ENCODE data around the gene ZNRF3.

The ZNRF3 gene

DNA sequence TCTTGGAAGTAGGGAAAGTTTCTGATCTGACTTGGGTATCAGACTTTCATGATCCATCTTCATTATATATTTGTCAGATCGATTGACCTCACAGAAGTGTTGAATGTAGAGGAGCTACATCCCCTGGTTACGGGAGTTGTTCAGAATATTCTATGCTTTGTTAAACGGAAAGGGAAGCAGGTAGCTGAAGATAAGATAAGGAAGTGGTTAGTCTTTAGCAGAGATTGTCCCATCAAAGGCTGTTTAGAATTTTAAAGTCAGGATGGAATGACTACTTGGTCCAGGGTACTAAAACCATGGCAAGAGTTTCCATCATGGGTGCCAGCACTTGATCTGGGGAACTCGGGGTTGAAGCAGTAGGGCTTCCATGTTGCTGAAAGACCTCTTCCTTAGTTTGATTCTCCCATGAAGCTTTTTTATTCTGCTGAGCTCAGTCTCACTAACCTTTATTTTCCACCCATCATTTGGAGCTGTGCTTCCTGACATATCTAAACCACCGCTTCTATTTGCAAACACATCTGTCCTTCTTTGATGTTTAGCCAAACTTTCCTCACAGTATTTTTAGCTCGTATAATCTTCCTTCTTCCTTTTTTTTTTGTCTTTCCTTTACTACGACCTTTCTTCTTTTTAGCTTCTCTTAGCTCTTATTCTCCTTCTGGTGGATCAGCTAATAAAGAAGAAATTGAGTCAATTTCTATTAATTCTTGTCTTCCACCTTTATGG lies 182.3 kb downstream of the ZNRF3 start:
- no peak for DNase-seq (ENCODE audit: insufficient read length, low spot score)
- FAIRE-seq = no peak
- no peak for TF ChIP-seq POLR2A (IDR thresholded peaks at IDR 0.05; ENCODE audit: low read depth, low read length)

GRCh38 chr22:29069463-29069862 lies 186.1 kb downstream of the ZNRF3 start:
- no peak for TF ChIP-seq POLR2A (IDR thresholded peaks at IDR 0.05; ENCODE audit: low read depth, low read length)
- FAIRE-seq (no peak), DNase-seq (ENCODE audit: insufficient read length, low spot score) (no peak)

DNA sequence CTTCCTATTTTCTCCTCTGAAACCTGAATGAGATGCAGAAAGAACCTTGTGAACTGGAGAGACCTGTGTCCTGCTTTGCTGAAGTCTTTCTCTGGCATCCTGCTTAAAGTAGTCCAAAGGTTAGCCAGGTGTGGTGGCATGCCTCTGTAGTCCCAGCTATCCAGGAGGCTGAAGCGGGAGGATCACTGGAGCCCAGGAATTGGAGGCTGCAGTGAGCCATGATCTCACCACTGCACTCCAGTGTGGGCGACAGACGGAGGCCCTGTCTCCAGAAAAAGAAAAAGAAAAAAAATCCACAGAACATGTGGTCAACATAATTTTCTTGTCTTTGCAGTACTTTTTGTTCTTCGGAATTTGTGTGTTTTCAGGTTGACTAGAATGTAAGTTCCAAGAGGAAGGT lies 187.1 kb downstream of the ZNRF3 start:
- no peak for TF ChIP-seq POLR2A (IDR thresholded peaks at IDR 0.05; ENCODE audit: low read depth, low read length)
- FAIRE-seq (no peak), DNase-seq (ENCODE audit: insufficient read length, low spot score) (no peak)

DNA sequence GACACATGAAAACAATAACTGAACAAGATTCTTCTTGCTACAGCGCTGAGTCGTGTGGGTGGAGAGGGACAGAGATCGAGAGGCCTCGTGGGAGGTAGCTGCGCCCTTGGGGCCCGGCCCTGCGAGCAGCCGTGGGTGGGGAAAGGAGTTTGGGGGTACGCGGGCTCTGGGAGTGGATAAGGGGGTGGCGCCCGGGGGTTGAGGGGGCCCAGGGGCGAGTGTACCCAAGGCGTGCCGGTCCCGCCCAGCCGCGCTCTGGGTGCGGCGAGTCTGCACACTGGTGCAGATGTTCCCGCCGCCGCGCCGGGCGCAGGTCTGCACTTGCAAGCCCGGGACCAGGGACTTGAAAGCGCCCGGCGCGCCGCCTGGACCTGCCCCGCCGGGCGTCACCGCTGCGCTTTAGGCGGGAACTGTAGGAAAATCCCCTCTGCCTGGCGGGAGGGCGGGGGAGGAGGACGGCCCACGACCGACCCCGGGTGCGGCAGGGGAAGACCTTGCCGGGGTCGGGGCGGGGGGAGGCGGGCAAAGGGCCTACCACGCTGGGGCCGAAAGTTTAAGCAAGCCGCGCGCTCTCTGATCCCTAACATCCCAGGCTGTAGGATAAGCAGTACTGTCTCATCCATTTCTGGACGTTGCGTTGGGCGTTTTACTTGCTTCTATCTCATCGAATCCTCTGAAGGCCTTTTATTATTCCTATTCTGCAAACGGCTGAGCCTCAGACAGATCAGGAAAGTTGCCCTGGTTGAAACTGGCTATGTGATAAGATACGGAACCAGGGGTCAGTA lies 188.1 kb downstream of the ZNRF3 start:
- FAIRE-seq = no peak
- no peak for TF ChIP-seq POLR2A (IDR thresholded peaks at IDR 0.05; ENCODE audit: low read depth, low read length)
- DNase-seq (ENCODE audit: insufficient read length, low spot score) = no peak

DNA sequence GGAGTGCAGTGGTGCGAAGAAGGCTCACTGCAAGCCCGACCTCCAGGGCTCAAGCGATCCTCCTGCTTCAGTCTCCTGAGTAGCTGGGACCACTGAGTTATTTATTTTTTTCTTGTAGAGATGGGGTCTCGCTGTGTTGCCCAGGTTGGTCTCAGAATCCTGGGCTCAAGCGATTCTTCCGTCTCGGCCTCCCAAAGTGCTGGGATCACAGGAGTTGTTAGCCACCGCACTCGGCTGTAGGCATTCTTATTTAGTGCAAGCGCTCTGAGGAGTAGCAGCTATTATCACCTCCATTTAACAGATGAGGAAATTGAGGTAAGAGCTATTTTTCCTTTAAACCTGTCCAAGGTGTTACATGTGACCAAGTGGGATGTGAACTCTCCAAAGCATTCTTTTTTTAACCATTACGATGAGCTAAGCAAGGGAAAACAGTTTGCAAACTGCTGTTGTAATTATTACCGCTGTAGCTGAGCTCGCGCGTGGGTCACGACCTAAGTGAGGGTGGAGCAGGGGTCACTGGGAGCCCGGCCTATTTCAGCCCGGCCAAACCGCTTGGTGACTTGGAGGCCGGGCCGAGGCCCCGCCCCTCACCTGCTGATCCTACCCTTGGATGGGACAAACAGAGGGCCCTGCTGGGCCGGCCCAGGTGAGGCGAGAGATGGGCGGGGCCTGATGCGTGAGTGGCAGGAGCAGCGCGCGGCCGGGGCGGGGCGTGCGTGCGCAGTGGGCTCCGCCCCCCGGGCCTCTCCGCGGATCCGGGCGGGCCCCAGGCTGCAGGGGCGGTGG lies 189.0 kb downstream of the ZNRF3 start:
- no peak for FAIRE-seq
- DNase-seq (ENCODE audit: insufficient read length, low spot score) = peak; percentile 75
- no peak for TF ChIP-seq POLR2A (IDR thresholded peaks at IDR 0.05; ENCODE audit: low read depth, low read length)

DNA sequence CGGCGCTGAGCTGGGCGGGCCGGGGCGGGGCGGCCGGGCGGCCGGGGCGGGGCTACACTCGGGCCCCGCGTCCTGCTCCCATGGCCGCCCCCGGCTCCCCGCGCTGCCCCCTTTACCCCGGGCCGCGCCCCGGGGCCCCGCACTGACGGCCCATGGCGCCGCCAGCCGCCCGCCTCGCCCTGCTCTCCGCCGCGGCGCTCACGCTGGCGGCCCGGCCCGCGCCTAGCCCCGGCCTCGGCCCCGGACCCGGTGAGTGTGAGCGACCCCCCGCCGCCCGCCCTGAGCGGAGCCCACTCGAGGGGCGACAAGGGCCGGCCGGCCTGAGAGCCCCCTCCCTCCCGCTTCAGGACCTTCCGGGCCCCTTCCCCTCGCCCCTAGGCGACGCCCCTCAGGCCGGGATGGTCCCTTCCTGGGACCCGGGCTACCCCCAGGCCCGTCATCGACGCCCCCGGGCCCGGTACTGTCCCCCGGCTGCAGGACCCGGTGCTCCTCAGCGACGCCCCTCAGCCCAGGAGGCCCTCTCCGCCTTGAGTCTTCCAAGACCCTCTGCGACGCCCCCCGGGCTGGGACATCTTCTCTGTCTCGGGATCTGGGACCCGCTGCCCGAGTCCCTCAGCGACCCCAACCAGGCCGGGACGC lies 189.7 kb downstream of the ZNRF3 start, which contains the start of gene KREMEN1:
TSS of gene KREMEN1 (plus strand) at position 57 of the 639 bp plus-strand sequence. CDS start at position 153, 96 bp downstream.
- FAIRE-seq (no peak), DNase-seq (ENCODE audit: insufficient read length, low spot score) (no peak)
- TF ChIP-seq POLR2A (IDR thresholded peaks at IDR 0.05; ENCODE audit: low read depth, low read length) = no peak

GRCh38 chr22:29073618-29074275 lies 190.4 kb downstream of the ZNRF3 start:
- no peak for TF ChIP-seq POLR2A (IDR thresholded peaks at IDR 0.05; ENCODE audit: low read depth, low read length)
- no peak for DNase-seq (ENCODE audit: insufficient read length, low spot score)
- FAIRE-seq = no peak

DNA sequence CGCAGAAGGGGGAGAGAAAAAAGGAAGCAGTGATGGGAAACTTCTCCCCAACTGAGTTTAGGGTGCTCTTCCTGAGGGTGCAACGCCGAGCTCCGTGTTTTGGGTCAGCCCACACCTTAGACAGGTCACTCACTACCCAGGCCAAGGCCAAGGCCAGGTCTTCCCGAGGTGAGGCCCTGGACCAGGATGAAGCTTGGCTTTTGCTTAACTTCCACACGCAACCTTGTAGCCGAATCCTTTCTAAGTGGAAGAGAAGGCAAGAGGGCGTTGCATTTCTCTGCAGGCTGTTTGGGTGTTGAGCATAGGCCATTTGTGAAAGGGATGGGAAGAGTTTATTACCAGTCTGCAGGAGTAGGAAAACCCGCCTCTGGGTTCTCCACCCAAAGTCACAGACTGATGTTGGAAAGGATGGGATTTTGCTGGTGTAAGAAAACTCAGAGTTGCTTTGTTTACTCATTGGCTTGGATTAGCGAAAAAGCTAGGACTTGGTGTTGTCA lies 191.0 kb downstream of the ZNRF3 start:
- TF ChIP-seq POLR2A (IDR thresholded peaks at IDR 0.05; ENCODE audit: low read depth, low read length) = no peak
- no peak for DNase-seq (ENCODE audit: insufficient read length, low spot score)
- FAIRE-seq = no peak

DNA sequence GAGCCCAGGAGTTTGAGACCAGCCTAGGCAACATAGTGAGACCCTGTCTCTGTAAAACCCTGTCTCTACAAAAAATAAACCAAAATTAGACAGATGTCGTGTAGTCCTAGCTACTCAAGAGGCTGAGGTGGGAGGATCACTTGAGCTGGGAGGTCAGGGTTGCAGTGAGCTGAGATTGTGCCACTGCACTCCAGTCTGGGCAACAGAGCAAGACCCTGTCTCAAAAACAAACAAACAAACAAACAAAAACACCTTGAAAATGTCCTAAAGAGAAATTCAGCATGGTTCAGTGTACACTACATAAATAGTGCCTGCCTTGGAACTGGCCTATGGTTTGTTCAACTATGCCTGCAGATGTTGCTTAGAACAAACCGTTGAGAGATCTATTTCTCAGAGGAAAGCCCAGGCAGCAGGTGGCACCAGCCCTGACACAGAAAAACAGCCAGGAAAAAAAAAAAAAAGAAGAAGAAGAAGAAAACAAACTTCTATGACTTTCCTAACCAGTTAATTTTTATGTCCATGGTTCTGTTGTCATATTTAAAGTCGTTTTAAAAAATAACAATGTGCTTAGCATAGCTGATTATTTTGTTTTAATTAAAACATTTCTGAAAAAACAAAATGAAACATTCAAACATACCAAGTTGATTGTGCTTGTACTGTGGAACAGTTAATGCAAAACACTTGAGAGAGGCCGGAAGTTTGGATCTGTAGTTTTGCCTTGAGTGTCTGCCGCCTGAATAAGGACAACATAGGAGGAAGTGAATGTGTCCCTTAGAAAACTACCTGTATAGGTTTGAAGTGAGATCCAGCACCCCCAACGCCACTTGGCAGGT lies 194.9 kb downstream of the ZNRF3 start:
- no peak for TF ChIP-seq POLR2A (IDR thresholded peaks at IDR 0.05; ENCODE audit: low read depth, low read length)
- FAIRE-seq = no peak
- DNase-seq (ENCODE audit: insufficient read length, low spot score) = no peak

- TF ChIP-seq POLR2A (IDR thresholded peaks at IDR 0.05; ENCODE audit: low read depth, low read length) = no peak
- FAIRE-seq (no peak), DNase-seq (ENCODE audit: insufficient read length, low spot score) (no peak)
These were observed 195.5 kb downstream of the ZNRF3 start for GRCh38 chr22:29078869-29079207.

GRCh38 chr22:29079218-29079901 lies 196.0 kb downstream of the ZNRF3 start:
- no peak for FAIRE-seq

More at GRCh38 chr22:29079218-29079901, 196.0 kb downstream of the ZNRF3 start:
- no peak for DNase-seq (ENCODE audit: insufficient read length, low spot score)
- no peak for TF ChIP-seq POLR2A (IDR thresholded peaks at IDR 0.05; ENCODE audit: low read depth, low read length)
